RWPE2 (cell line): ENCODE measurements around the gene DCDC2.
"Not testable (repeated sequence)": the region's sequence is repeated elsewhere in the genome, so short reads cannot be mapped to it uniquely, and the experiment has no call there.

ENCODE experiments used
- ATAC-seq: fragments of 200-7000 bp; cut with Tn5 transposase; 3 replicates; pipeline ENCODE4 v1.9.1; 2021; ENCODE audit warnings: low read depth
- DNase-seq: peaks from one replicate; pipeline ENCODE4 v3.0.0-alpha.2; 2020; ENCODE audit warnings: low spot score
- H3K27ac ChIP-seq: fragments of 450-650 bp; 2 replicates; pipeline ENCODE4 v1.5.1; 2017; ENCODE audit warnings: mild to moderate bottlenecking; ENCODE audit not compliant: poor library complexity, severe bottlenecking
- H3K27me3 ChIP-seq: fragments of 250-450 bp; sonication (Bioruptor Pico); 2 replicates; pipeline ENCODE4 v1.5.1; 2021; ENCODE audit warnings: mild to moderate bottlenecking, moderate library complexity; ENCODE audit not compliant: insufficient read depth, poor library complexity, severe bottlenecking
- H3K36me3 ChIP-seq: fragments of 250-450 bp; sonication (Bioruptor Pico); 2 replicates; pipeline ENCODE4 v1.5.1; 2020; ENCODE audit warnings: low read depth, mild to moderate bottlenecking, moderate library complexity
- H3K4me1 ChIP-seq: fragments of 250-450 bp; sonication (Bioruptor Pico); 2 replicates; pipeline ENCODE4 v1.5.1; 2021; ENCODE audit warnings: mild to moderate bottlenecking, moderate library complexity; ENCODE audit not compliant: insufficient read depth, poor library complexity, severe bottlenecking
- H3K4me3 ChIP-seq: fragments of 250-450 bp; sonication (Bioruptor Pico); 2 replicates; pipeline ENCODE4 v1.5.1; 2021; ENCODE audit warnings: mild to moderate bottlenecking, moderate library complexity; ENCODE audit not compliant: severe bottlenecking
- H3K9me3 ChIP-seq: fragments of 250-450 bp; sonication (Bioruptor Pico); 2 replicates; pipeline ENCODE4 v1.5.1; 2021; ENCODE audit warnings: mild to moderate bottlenecking, moderate library complexity; ENCODE audit not compliant: severe bottlenecking
- CTCF ChIP-seq: fragments of 450-650 bp; IDR thresholded peaks from one replicate; pipeline ENCODE4 v1.5.1; 2017; ENCODE audit warnings: mild to moderate bottlenecking, moderate library complexity; ENCODE audit not compliant: poor library complexity, severe bottlenecking

DCDC2 gene

GRCh38 chr6:24321538-24322162, 36.2 kb downstream of the DCDC2 start:
- H3K27ac ChIP-seq = no peak overlapping the region
- no peaks in the 10 kb centered on the region for H3K4me1 ChIP-seq
- H3K4me3 ChIP-seq = no peak overlapping the region
- H3K36me3 ChIP-seq = no peaks in the 10 kb centered on the region
- DNase-seq (no peak), ATAC-seq (no peak)
- H3K9me3 ChIP-seq = no peaks in the 10 kb centered on the region
- no peaks in the 10 kb centered on the region for H3K27me3 ChIP-seq
- no peak for TF ChIP-seq CTCF

- ATAC-seq (peak; percentile 86), DNase-seq (no peak)
- Histone ChIP-seq H3K4me1 (no peaks in the 10 kb centered on the region), H3K27ac (peak overlapping the region; percentile 5), H3K36me3 (no peaks in the 10 kb centered on the region), H3K27me3 (no peaks in the 10 kb centered on the region), H3K4me3 (no peak overlapping the region), H3K9me3 (no peaks in the 10 kb centered on the region)
- TF ChIP-seq CTCF = no peak
Measured at GRCh38 chr6:24313251-24314141, 44.4 kb downstream of the DCDC2 start.

GRCh38 chr6:24311775-24312174, 46.1 kb downstream of the DCDC2 start:
- not testable (repeated sequence) for H3K27ac ChIP-seq, H3K9me3 ChIP-seq, H3K4me3 ChIP-seq, H3K4me1 ChIP-seq, H3K36me3 ChIP-seq, ATAC-seq, DNase-seq, H3K27me3 ChIP-seq

- ATAC-seq (no peak), DNase-seq (no peak)
- H3K4me3 ChIP-seq = no peak overlapping the region
- no peaks in the 10 kb centered on the region for H3K27me3 ChIP-seq
- no peak overlapping the region for H3K27ac ChIP-seq
- no peaks in the 10 kb centered on the region for H3K4me1 ChIP-seq
- H3K9me3 ChIP-seq = no peaks in the 10 kb centered on the region
- no peaks in the 10 kb centered on the region for H3K36me3 ChIP-seq
- TF ChIP-seq CTCF = no peak
Measured at GRCh38 chr6:24307881-24308280, 50.0 kb downstream of the DCDC2 start.

- H3K27me3 ChIP-seq = no peaks in the 10 kb centered on the region
- H3K4me3 ChIP-seq = no peak overlapping the region
- no peaks in the 10 kb centered on the region for H3K36me3 ChIP-seq
- ATAC-seq = no peak
- DNase-seq = no peak
- H3K4me1 ChIP-seq = no peaks in the 10 kb centered on the region
- H3K9me3 ChIP-seq = no peaks in the 10 kb centered on the region
- TF ChIP-seq CTCF = no peak
- no peak overlapping the region for H3K27ac ChIP-seq
Measured at GRCh38 chr6:24306936-24307335, 50.9 kb downstream of the DCDC2 start.
